Fibroblast of villous mesenchyme (primary cell): Measurements from ENCODE around the gene CFAP299. TPM values are rescaled to one million over a fixed set of nuclear protein-coding genes. Genes with fewer than 3 reads are reported as not detected.

Experiments
- DNase-seq: peaks from one replicate; pipeline ENCODE4 v3.0.0-alpha.2; 2010; ENCODE audit warnings: low read depth
- H3K4me3 ChIP-seq: 2 replicates; pipeline ENCODE4 v1.5.1; 2011; ENCODE audit warnings: low read depth, mild to moderate bottlenecking, low read length
- total RNA-seq: library from RNA; depleted of rRNA; stranded (reverse); fragments of >200 nt; gene quantifications from 2 replicates; pipeline ENCODE4 v1.2.3, GENCODE V29; 2012
- TF ChIP-seq, protein P1 (sequence below): IDR thresholded peaks from 2 replicates; pipeline ENCODE4 v1.5.1; 2012; ENCODE audit warnings: low read depth, mild to moderate bottlenecking, low read length; ENCODE audit not compliant: insufficient read depth

CFAP299 gene
- total RNA-seq, 1 donor, result 2.6 TPM

- TF ChIP-seq, protein P1, sequence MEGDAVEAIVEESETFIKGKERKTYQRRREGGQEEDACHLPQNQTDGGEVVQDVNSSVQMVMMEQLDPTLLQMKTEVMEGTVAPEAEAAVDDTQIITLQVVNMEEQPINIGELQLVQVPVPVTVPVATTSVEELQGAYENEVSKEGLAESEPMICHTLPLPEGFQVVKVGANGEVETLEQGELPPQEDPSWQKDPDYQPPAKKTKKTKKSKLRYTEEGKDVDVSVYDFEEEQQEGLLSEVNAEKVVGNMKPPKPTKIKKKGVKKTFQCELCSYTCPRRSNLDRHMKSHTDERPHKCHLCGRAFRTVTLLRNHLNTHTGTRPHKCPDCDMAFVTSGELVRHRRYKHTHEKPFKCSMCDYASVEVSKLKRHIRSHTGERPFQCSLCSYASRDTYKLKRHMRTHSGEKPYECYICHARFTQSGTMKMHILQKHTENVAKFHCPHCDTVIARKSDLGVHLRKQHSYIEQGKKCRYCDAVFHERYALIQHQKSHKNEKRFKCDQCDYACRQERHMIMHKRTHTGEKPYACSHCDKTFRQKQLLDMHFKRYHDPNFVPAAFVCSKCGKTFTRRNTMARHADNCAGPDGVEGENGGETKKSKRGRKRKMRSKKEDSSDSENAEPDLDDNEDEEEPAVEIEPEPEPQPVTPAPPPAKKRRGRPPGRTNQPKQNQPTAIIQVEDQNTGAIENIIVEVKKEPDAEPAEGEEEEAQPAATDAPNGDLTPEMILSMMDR, result no peak
- DNase-seq, result no peak
- H3K4me3 ChIP-seq, result no peak overlapping the region
Measured at GRCh38 chr4:80385397-80386280, 50.1 kb downstream of the CFAP299 start.

GRCh38 chr4:80386281-80386886, 50.9 kb downstream of the CFAP299 start:
- H3K4me3 ChIP-seq, result no peak overlapping the region
- DNase-seq, result no peak
- TF ChIP-seq, protein P1, result no peak

DNA sequence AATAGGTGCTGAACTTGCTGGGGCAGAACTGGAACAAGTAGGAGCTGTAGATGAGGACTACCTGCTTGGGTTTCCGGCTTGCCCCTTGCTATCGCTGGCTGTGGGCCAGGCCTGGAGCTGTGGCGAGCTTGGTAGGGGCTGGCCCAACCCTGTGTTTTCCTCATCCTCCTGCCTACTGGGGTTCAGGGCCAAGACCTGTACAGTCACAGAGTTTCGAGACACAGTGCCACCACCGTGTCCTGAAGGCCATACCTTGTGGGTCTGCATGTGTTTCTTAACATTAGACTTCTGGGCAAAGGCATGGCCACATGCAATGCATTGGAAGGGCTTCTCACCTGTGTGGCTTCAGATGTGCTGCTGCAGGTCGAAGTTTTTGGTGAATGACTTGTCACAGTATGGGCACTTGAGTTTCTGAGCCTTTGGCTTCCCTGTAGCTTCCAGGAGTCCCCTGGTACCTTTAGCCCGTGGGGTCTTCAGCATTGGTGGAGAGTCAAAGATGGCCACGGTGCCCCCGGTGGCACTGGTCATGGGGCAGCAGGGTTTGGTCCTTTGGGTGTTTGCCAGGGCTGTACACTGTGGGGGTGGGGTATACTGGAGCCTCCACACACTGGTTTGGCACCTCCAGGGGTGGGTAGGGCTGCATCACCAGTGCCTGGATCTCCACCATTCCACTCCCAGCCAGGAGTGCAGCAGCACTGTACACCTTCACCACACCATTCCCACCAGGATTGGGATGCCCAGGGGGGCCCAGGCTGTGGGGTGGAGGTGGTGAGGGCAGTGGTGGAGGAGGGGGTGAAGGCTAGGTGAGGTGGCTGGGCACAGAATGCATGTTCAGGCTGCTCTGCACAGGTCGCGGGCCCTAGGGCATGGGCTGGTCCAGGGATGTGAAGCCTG, 52.1 kb downstream of the CFAP299 start:
- H3K4me3 ChIP-seq, result no peak overlapping the region
- TF ChIP-seq, protein P1, result no peak
- DNase-seq, result no peak

GRCh38 chr4:80388284-80388607, 52.7 kb downstream of the CFAP299 start:
- no peak overlapping the region for H3K4me3 ChIP-seq
- no peak for DNase-seq
- TF ChIP-seq, protein P1, result no peak

DNA sequence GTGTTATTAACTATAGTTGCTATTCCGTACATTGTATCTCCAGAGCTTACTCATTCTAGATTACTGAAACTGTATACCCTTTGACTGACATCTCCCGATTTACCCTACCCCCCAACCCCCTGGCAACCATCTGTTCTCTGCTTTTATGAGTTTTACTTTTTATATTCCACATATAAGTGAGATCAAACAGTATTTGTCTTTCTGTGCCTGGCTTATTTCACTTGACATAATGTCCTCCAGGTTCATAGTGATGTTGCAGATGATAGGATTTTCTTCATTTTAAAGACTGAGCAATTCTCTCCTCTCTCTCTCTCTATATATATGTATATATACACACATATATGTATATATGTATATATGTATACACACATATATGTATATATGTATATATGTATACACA, 54.6 kb downstream of the CFAP299 start:
- DNase-seq, result no peak
- H3K4me3 ChIP-seq, result no peak overlapping the region
- TF ChIP-seq, protein P1, result no peak

- TF ChIP-seq, protein P1, result no peak
- DNase-seq, result peak; percentile 13
- H3K4me3 ChIP-seq, result no peak overlapping the region
Measured at GRCh38 chr4:80393246-80393969, 57.9 kb downstream of the CFAP299 start.
